Stimulated activated CD8-positive, alpha-beta memory T cell treated with anti-CD3 and anti-CD28 coated beads, Interleukin-15, amount 100 ng/mL, for 1 hour (primary cell): ENCODE data around the gene TCERG1L.
"Not testable (repeated sequence)": the region's sequence is repeated elsewhere in the genome, so short reads cannot be mapped to it uniquely, and the experiment has no call there.

Experiments
- DNase-seq: peaks from one replicate; pipeline ENCODE4 v3.0.0-alpha.2; 2020; ENCODE audit warnings: low read depth

TCERG1L gene

GRCh38 chr10:131248376-131249165 lies 63.0 kb downstream of the TCERG1L start:
- no peak for DNase-seq

DNA sequence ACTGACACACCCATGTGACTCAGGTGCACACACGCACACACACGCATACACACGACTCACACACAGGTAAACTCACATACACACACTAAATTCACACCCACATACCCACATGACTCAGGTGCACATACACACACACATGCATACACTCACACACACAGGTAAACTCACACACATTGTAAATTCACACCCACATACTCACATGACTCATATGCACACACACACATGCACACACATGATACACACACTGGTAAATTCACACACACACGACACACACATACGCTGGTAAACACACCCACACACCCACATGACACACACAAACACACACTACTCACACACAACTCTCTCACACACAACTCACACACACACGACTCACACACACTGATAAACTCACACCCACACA lies 63.6 kb downstream of the TCERG1L start:
- DNase-seq = no peak

DNA sequence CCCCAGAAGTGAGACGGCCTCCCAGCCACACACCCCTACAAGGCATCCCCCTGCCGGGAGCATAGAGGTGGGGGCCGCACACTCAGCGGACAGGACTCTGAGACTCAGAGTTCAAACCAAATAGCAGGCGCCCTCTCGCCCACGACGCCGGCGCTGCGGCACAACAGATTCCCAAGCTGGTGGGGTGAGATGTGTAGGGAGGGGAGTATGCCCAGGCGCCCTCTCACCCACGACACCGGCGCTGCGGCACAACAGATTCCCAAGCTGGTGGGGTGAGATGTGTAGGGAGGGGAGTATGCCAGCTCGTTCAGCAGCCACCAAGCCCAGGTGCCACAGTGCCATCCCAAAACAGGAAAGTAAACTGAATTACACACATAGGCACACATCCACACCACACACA lies 64.7 kb downstream of the TCERG1L start:
- no peak for DNase-seq

DNA sequence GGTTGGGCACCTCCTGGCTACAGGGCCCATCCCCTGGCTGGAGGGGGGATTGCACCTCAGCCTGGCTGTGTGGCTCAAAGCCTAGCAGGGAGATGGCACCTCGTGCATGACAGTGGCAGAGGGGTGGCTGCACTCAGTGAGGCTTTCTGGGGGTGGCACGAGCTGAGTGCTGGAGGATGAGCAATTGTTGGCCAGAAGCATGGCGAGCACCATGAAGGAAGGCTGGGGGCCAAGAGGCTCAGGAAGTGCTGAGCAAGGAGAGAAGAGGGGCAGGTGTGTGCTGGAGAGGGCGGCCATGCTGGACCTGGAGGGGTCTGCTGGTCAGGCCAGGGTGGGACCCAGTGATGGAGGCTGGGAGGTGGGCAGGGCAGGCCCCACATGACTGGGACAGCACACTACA lies 65.4 kb downstream of the TCERG1L start:
- no peak for DNase-seq

- DNase-seq = no peak
Observed at GRCh38 chr10:131245475-131246059, 66.0 kb downstream of the TCERG1L start.

DNA sequence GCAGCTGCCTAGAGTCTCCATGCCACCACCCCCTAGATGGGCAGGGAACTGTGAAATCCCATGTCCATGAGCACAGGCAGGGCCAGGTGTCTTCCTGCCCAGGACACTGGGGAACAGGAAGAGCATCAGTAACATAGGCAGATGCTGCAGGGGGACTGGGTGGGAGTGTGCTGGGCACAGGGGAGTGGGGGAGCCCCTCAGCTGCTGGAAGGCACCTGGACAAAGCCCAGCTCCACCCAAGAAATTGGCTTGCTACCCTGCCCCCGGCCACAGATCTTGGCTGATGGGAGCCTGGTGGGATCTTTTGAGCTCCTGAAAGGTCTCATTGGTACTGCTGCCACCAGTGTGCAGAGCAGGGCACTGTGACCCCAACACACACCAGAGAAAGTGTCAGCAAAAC lies 66.7 kb downstream of the TCERG1L start:
- no peak for DNase-seq

- DNase-seq = no peak
Observed at GRCh38 chr10:131243076-131243475, 68.4 kb downstream of the TCERG1L start.

DNA sequence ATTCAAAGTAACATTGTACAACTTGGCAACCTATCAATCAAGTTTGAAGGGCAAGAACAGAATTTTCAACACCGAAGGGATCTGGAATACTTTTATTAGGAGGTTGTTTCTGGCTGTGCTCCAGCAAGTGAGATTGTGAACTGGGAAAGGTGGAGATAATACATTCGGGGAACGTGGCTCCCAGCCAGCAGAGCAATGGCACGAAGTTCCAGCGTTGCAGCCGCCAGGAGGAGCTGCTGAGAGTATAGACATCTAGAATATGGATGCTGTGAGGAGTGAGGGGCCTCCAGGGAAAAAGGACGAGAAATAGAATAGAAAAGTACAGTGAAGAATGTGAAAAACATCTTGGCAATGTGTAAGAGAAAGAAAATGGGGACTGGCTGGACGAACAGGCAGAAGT lies 69.5 kb downstream of the TCERG1L start:
- DNase-seq = no peak

DNA sequence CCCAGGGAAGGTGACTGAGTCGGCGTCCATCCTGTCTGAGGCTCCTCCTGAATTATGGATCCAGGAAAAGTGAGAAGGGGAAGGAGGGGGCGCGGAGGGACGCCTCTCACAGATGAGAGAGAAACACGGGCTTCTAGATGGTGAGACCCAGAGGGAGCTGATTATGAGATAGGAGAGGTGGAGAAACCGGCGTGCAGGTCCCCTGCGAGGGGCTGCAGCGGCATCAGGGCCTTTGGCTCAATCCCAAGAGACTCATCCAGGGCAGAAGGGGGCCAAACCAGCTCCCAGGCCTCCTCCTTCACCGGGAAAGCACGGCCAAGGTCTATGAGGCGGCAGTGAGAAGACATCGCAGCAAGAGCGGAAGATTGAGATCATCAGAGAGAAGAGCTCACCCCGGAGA lies 70.8 kb downstream of the TCERG1L start:
- no peak for DNase-seq

DNA sequence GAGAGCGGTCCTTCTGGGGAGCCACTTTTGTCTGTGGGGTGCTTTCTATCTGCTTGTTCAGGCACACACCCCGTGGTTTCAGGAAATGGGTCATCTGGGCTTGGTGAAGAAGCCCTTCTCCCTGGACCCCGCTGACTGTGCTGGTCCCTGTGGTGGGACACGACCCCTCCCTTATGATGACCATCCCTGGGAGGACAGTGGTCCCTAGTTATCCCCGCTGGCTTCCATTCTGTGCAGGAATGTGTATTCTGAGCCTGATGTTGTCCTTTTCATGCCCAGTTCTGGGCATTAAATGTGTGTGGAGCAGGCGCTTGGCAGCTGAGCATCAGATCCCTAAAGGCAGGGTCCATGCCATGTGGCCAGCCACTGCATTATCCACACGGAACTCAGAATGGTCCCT lies 71.6 kb downstream of the TCERG1L start:
- DNase-seq = no peak

DNA sequence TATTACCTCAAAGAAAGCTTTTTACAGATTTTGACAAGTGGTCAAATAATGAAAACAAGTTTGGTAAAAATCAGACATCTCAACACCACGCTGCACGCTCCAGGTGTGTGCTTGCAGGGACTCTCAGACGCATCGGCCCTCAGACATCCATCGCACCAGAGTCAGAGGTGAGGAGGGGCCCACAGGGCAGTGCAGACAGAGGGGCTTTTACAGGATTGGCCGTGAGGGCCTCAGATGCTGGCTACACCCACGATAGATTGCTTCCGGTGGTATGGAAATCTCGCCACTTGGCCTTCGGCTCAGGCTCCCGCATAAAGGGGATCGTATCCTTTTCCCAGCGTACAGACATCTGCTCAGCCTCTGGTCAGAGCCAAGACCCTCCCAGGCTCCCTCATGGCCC lies 72.1 kb downstream of the TCERG1L start:
- no peak for DNase-seq

DNA sequence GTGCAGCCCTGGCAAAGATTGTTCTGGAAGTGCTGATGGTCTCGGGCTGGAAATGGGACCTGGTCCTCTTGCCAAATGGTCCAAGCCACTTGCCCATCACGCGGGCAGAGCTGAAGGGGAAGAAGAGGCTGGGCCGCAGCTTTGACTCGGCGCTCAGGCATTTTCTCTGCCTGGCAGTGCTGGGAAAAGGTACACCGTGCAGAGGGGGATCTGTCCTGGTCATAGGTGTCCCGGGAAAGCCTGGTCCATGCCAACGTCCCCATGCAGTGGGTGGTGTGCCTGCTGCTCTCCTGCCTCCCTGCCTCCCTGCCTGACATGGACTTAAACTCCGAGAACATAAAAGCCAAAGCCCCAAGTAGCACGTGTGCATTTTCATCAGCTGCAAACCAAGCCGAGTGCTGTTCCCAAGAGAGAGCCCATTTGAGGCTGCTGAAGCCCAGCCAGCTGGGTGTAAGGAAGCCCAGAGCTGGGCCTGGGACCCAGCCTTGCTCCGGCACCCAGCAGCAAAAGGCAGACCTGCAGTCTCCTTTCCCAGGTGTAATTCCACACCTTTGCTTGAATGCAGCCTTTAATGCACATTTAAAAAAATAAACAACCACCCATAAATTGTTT lies 72.7 kb downstream of the TCERG1L start:
- DNase-seq = no peak

DNA sequence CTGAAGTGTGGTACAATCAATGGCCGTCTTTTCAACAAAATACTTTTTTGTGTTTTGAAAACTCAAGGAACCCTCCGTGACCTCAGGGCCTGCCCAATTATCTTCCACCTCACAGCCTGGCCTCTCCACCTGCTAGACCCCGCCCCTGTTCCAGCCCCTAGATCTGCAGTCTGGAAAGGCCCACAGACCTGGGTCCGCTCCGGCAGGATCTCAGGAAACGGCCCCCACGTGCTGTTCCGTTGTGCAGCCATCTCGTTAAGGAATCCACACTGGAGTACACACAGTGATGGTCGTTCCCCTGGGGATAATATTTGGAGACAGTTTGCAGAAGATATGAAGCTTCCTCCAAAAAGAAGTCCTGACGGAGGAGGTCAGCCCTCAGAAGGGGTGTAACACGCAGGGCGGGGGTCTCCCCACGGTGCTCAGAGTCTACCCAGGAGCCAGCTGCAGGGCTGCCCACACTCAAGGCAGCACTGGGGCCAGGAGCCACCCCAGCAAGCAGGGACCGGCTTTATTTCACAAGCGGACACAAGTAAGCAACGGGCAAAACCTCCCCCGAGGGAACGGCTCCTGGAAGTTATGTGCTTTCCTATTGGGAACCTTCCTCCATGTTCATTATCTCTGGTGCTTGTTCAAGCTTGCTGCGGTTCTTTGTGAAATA lies 73.4 kb downstream of the TCERG1L start:
- no peak for DNase-seq

GRCh38 chr10:131234606-131235005 lies 76.9 kb downstream of the TCERG1L start:
- DNase-seq = not testable (repeated sequence)

- DNase-seq = no peak
Observed at GRCh38 chr10:131233611-131234258, 77.8 kb downstream of the TCERG1L start.

DNA sequence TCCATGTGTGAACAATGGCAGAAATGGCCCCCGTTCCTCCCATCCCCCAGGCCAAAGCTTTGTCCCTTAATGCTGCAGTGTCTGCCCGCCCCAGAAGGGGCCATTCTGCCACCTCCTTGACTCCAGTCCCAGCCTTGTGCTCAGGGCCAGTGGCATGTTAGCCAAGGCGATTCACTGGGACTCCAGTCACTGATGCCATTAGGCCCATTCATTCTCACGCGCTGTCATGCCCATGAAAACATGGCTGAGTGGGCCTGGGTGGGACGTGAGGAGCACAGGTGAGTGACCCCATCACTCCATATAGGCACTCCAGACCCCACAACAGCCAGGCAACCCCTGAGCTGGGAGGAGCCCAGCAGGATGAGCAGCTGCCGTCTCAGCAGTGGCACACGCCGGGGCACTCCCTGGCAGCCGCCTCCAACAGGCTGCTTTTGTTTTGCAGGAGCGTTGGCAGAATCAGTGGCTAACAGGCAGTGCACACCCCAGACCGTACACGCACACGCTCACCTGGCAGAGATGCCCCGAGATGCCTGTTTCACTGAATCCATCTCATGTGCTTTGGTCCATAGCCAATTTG lies 79.5 kb downstream of the TCERG1L start:
- no peak for DNase-seq

DNA sequence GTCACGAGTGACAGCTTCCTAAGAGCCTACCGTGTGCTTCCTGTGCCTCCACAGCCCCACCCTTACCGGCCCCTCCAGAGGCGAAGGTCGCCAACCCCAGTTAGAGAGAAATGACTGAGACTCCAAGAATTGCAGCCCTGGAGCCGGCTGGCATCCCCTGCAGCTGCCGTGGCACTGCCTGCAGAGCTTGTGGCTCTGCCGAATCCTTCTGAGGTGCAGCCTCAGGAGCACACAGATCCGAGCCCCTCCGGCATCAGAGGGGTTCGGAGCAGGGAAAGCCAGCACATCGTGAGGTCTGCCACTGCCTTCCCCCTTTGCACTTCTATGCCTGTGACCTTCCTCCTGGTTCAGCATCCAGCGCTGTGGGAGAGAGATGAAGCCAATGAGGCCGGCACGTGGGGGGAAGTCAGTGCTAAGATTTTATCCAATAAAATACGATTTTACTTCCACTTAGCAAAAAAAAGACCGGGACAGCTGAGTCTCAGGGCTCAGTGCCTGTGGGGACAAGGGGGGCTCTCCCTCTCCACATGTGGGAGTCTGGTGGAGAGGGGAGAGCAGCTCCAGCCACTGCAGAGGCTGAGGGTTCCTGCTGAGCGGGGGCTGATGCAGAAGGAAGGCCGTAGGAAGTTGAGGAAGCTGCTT lies 80.1 kb downstream of the TCERG1L start:
- no peak for DNase-seq

- DNase-seq = no peak
Observed at GRCh38 chr10:131230641-131231322, 80.7 kb downstream of the TCERG1L start.

GRCh38 chr10:131230166-131230565 lies 81.4 kb downstream of the TCERG1L start:
- DNase-seq = no peak

- DNase-seq = no peak
Observed at GRCh38 chr10:131227163-131227740, 84.3 kb downstream of the TCERG1L start.
